ENCODE results near the gene PRSS57.
A peak's percentile ranks its signal among the peaks of the same experiment; 100 is the strongest.
"Not testable (repeated sequence)": the region's sequence is repeated elsewhere in the genome, so short reads cannot be mapped to it uniquely, and the experiment has no call there.

PRSS57 gene

DNA sequence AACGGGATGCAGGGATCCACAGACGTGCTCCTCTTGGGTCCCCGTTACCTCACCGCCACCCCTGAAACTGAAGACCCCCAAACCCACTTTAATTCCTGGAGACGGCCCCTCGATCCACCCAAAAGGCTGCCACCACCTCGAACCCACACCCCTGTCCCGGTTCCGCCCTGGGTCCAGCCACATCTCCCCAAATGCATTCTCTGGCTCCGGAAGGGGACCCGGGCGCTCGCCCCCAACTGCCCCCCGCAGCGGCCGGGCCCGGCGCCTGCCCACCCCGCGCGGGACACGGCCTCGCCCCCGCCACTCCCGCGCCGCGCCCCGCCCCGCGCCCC lies 19.3 kb downstream of the PRSS57 start:
- H3K27ac ChIP-seq, result peak overlapping the region; percentile 83 to 97
- peaks cover 12 to 44% (median 29%) of the 10 kb centered on the region in 4 donors for H3K4me1 ChIP-seq
- TF ChIP-seq, protein P1, sequence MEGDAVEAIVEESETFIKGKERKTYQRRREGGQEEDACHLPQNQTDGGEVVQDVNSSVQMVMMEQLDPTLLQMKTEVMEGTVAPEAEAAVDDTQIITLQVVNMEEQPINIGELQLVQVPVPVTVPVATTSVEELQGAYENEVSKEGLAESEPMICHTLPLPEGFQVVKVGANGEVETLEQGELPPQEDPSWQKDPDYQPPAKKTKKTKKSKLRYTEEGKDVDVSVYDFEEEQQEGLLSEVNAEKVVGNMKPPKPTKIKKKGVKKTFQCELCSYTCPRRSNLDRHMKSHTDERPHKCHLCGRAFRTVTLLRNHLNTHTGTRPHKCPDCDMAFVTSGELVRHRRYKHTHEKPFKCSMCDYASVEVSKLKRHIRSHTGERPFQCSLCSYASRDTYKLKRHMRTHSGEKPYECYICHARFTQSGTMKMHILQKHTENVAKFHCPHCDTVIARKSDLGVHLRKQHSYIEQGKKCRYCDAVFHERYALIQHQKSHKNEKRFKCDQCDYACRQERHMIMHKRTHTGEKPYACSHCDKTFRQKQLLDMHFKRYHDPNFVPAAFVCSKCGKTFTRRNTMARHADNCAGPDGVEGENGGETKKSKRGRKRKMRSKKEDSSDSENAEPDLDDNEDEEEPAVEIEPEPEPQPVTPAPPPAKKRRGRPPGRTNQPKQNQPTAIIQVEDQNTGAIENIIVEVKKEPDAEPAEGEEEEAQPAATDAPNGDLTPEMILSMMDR (IDR thresholded peaks at IDR 0.05), result no peak
- DNase-seq, result no peak
- H3K9me3 ChIP-seq, result no peaks in the 10 kb centered on the region
- intact Hi-C loops (cut with DNase I; ENCODE audit: low total_unique reads), result no loop called here
- no peaks in the 10 kb centered on the region for H3K36me3 ChIP-seq
- no peaks in the 10 kb centered on the region for H3K27me3 ChIP-seq
- peak overlapping the region; percentile 61 to 83 for H3K4me3 ChIP-seq

DNA sequence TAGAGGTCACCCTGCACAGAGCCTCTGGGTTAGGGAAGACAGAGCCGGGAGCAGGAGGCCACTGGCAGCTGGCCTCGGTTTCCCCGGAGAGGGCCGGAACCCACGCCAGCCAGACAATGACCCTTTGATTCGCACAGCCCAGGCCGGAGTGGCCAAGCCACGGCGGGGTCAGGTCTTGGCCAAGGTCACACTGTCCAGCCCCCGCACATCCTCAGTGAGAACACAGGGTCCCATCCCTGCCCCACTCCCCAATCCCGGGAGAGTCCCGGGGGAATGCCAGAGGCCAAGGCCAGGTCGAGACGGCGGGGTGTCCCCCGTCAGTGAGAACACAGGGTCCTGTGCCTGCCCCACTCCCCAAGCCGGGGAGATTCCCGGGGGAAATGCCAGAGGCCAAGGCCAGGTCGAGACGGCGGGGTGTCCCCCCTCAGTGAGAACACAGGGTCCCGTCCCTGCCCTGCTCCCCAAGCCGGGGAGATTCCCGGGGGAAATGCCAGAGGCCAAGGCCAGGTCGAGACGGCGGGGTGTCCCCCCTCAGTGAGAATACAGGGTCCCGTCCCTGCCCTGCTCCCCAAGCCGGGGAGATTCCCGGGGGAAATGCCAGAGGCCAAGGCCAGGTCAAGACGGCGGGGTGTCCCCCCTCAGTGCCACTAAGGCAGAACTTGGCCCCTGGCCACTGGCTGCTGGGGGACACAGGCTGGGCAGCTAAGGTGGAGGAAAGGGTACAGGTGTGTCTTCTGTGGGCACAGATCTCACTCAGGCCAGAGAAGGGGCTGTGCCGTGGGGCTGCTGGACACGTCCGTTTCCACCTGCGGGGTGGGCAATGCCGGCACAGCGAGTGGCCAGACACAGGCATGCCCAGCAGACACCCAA lies 20.7 kb downstream of the PRSS57 start:
- Histone ChIP-seq H3K27me3 (no peaks in the 10 kb centered on the region), H3K9me3 (no peaks in the 10 kb centered on the region), H3K36me3 (no peaks in the 10 kb centered on the region), H3K27ac (peak overlapping the region in 1 of 2 donors; percentile 97), H3K4me3 (no peak overlapping the region), H3K4me1 (peaks cover 5 to 37% (median 26%) of the 10 kb centered on the region in 4 donors)
- TF ChIP-seq, protein P1 (IDR thresholded peaks at IDR 0.05), result no peak
- intact Hi-C loops (cut with DNase I; ENCODE audit: low total_unique reads), result no loop called here
- no peak for DNase-seq

DNA sequence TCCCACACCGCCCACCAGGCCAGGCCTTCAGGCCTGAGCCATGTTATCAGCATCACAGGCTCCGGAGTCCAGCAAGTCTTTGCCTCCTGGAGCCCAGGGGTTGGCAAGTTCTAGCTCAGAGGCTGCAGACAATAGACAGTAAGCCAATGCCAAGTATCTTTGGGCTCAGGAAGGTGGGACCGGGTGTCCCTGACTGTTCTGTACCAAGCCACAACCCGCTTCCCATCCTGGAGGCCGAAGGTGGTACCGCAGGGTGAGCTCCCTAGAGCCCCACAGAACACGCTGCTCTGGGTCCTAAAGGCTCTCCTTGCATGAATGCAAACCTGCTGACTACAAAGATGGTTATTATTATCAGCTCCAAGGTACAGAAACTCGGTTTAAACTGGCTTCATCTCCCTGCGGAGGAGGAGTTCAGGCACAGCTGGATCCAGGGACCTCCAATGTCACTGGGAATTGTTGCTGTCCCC lies 24.6 kb downstream of the PRSS57 start:
- no peak for DNase-seq
- H3K9me3 ChIP-seq, result no peaks in the 10 kb centered on the region
- no peaks in the 10 kb centered on the region for H3K27me3 ChIP-seq
- TF ChIP-seq, protein P1 (IDR thresholded peaks at IDR 0.05), result no peak
- peaks cover 0 to 5% (median under 1%) of the 10 kb centered on the region in 4 donors for H3K4me1 ChIP-seq
- intact Hi-C loops (cut with DNase I; ENCODE audit: low total_unique reads), result no loop called here
- no peaks in the 10 kb centered on the region for H3K36me3 ChIP-seq
- H3K4me3 ChIP-seq, result no peak overlapping the region
- H3K27ac ChIP-seq, result no peak overlapping the region

DNA sequence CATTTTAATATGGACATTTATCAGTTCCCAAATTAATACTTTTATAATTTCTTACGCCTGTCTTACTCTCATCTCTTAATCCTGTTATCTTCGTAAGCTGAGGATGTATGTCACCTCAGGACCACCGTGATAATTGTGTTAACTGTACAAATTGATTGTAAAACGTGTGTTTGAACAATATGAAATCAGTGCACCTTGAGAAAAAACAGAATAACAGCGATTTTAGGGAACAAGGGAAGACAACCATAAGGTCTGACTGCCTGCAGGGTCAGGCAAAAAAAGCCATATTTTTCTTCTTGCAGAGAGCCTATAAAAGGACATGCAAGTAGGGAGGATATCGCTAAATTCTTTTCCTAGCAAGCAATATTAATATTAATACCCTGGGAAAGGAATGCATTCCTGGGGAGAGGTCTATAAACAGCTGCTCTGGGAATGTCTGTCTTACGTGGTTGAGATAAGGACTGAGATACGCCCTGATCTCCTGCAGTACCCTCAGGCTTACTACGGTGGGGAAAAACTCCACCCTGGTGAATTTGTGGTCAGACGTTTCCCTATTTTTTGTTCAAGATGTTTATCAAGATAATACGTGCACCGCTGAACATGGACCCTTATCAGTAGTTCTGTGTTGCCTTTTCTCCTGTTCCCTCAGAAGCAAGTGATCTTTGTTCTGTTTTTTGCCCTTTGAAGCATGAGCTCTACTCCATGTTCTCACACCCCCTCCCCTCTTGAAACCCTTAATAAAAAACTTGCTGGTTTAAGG lies 26.4 kb downstream of the PRSS57 start:
- H3K27me3 ChIP-seq; H3K36me3 ChIP-seq; H3K27ac ChIP-seq; H3K4me3 ChIP-seq; DNase-seq; intact Hi-C loops (cut with DNase I; ENCODE audit: low total_unique reads); H3K9me3 ChIP-seq: not testable (repeated sequence)
- H3K4me1 ChIP-seq, result peaks cover 0 to 15% (median 11%) of the 10 kb centered on the region in 4 donors

DNA sequence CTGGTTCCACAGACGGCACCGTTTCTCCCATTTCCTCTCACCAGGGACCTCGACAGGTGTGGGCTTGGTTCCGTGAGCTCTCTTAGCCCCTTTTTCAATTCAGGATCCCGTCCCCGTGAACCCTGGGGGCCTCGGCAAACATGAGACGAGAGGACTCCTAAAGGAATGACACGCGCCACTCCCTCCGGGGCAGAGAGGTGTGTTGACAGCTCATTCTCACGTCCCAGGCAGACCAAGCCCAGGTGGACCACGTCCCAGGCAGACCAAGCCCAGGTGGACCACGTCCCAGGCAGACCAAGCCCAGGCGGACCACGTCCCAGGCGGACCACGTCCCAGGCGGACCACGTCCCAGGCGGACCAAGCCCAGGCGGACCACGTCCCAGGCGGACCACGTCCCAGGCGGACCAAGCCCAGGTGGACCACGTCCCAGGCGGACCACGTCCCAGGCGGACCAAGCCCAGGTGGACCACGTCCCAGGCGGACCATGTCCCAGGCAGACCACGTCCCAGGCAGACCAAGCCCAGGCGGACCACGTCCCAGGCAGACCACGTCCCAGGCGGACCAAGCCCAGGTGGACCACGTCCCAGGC lies 28.2 kb downstream of the PRSS57 start:
- H3K27ac ChIP-seq; DNase-seq; H3K27me3 ChIP-seq; intact Hi-C loops (cut with DNase I; ENCODE audit: low total_unique reads); H3K9me3 ChIP-seq; H3K4me3 ChIP-seq; H3K36me3 ChIP-seq: not testable (repeated sequence)
- peaks cover 0 to 22% (median 18%) of the 10 kb centered on the region in 4 donors for H3K4me1 ChIP-seq

DNA sequence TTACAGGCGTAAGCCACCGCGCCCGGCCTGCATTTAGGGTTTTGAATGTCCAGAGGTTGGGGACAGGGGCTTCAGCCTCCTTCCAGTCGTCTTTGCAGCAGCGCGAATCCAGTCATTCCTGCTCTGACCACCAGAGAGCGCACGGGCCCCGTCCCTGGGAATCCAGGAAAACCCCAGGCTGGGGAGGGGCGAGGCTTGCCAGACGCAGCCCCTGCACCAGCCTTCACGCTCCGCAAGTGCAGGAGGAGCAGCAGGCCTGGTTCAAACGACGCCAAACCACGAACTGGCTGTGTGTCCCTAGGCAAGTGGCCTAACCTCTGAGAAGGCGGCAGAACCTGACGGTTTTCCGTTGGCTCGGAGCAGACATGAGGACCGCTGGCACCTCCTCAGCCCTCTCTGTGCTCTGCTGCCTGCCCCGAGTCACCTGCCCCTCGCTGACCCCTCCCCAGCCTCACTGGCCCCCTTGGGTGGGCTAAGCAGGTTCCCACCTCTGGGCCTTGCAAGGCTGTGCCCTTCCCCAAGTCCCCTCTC lies 30.3 kb downstream of the PRSS57 start:
- no peaks in the 10 kb centered on the region for H3K36me3 ChIP-seq
- TF ChIP-seq, protein P1 (IDR thresholded peaks at IDR 0.05), result peak; percentile 96 to 98
- peak; percentile 63 to 86 for DNase-seq
- intact Hi-C loops (cut with DNase I; ENCODE audit: low total_unique reads), result loop anchor here (1.0 to 5.0 kb wide), 2 partner anchors 68 to 247 kb away; partner anchors contain the start of gene R3HDM4
- H3K27me3 ChIP-seq, result no peaks in the 10 kb centered on the region
- peak overlapping the region; percentile 27 to 30 for H3K4me3 ChIP-seq
- H3K9me3 ChIP-seq, result no peaks in the 10 kb centered on the region
- peak overlapping the region; percentile 27 to 51 for H3K27ac ChIP-seq
- peaks cover 0 to 43% (median 39%) of the 10 kb centered on the region in 4 donors for H3K4me1 ChIP-seq

All from tibial artery (tissue), 4 donors.